Hypothalamus (tissue), 51 donors: Measurements from ENCODE around the gene RMDN2.
"Not testable (repeated sequence)": the region's sequence is repeated elsewhere in the genome, so short reads cannot be mapped to it uniquely, and the experiment has no call there.

Source experiments
- DNase-seq, 51 donors: peaks; one replicate each; lab custom pipeline; 2025; lab: John Stamatoyannopoulos, UW

RMDN2 gene

GRCh38 chr2:37926635-37927034, 1.5 kb downstream of the RMDN2 start:
- no peak for DNase-seq

DNA sequence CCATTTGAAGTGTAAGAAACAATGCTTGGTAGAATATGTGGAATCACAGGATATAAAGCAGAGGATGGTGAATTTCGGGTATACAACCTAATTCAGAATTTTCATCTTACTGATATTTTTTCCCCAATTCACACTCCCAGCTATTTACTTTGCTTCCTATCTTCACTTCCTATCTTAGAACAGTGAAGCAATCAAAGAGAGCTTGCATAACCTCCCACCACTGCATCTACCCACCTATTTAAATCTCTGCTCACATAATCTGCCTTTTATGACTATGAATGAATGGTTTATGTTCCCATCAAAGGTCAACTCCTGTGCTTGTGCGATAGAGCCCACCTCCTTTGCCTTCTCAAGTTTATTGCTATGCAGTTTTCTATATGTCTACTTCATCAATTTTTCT, 3.3 kb downstream of the RMDN2 start:
- no peak for DNase-seq

- not testable (repeated sequence) for DNase-seq
Measured at GRCh38 chr2:37930392-37930791, 5.3 kb downstream of the RMDN2 start.

DNA sequence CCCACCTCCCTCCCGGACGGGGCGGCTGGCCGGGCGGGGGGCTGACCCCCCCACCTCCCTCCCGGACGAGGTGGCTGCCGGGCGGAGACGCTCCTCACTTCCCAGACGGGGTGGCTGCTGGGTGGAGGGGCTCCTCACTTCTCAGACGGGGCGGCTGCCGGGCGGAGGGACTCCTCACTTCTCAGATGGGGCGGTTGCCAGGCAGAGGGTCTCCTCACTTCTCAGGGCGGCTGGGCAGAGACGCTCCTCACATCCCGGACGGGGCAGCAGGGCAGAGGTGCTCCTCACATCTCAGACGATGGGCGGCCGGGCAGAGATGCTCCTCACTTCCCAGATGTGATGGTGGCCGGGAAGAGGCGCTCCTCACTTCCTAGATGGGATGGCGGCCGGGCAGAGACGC, 7.8 kb downstream of the RMDN2 start:
- not testable (repeated sequence) for DNase-seq

GRCh38 chr2:37934591-37935513, 9.8 kb downstream of the RMDN2 start:
- no peak for DNase-seq

- DNase-seq = not testable (repeated sequence)
Measured at GRCh38 chr2:37937568-37937967, 12.5 kb downstream of the RMDN2 start.

DNA sequence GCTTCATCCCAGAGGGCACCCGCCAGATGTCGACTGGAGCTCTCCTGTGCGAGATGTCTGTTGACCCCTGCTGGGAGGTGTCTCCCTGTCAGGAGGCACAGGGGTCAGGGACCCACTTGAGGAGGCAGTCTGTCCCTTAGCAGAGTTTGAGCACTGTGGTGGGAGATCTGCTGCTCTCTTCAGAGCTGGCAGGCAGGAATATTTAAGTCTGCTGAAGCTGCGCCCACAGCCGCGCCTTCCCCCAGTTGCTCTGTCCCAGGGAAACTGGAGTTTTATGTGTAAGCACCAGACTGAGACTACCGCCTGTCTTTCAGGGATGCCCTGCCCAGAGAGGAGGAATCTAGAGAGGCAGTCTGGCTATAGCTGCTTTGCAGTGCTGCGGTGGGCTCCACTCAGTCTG, 16.2 kb downstream of the RMDN2 start:
- not testable (repeated sequence) for DNase-seq

DNA sequence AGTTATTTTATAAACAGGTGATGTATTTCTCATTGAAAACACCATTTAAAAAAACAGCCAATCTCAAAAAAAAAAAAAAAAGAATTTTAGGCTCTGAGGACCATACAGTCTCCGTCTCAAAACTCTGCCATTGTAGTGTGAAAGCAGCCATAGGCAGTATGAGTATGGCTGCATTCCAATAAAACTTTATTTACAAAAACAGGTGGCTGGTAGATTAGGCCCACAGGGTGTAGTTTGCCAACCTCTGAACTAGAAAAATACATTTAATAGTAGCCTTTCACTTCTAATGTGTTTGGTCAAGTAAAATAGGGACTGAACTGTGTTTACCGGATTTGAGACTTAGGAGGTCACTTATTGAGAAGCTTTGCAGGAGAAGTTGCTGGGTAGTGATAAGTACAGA, 19.2 kb downstream of the RMDN2 start:
- no peak for DNase-seq

DNA sequence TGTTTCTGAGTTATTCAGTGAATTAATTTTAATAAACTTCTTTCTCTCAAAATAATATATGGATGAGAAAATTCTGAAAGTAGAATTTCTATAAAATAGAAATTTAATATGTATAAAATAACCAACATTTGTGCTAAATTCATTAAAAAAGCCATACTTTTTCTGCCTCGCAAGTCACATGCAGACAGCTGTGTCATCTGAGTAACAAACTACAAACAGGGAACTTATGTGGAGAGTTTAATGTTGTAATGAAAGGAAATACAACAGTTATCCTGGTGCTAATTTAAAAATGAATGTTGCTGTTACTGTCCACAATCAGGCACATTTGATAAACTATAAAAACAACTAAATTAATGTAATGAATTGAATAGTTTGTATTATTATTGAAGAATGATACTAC, 22.2 kb downstream of the RMDN2 start:
- no peak for DNase-seq

- DNase-seq = not testable (repeated sequence)
Measured at GRCh38 chr2:37962018-37962739, 37.1 kb downstream of the RMDN2 start.

GRCh38 chr2:37962740-37963121, 37.6 kb downstream of the RMDN2 start:
- DNase-seq = not testable (repeated sequence)

DNA sequence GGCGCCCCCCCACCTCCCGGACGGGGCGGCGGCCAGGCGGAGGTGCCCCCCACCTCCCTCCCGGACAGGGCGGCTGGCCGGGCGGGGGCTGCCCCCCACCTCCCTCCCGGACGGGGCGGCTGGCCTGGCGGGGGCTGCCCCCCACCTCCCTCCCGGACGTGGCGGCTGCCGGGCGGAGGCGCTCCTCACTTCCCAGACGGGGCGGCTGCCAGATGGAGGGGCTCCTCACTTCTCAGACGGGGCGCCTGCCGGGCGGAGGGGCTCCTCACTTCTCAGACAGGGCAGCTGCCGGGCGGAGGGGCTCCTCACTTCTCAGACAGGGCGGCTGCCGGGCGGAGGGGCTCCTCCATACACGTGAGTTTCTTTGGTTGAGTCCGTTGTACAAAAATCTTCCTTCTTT, 38.8 kb downstream of the RMDN2 start:
- DNase-seq = not testable (repeated sequence)

GRCh38 chr2:37966326-37966725, 41.2 kb downstream of the RMDN2 start:
- DNase-seq = no peak

DNA sequence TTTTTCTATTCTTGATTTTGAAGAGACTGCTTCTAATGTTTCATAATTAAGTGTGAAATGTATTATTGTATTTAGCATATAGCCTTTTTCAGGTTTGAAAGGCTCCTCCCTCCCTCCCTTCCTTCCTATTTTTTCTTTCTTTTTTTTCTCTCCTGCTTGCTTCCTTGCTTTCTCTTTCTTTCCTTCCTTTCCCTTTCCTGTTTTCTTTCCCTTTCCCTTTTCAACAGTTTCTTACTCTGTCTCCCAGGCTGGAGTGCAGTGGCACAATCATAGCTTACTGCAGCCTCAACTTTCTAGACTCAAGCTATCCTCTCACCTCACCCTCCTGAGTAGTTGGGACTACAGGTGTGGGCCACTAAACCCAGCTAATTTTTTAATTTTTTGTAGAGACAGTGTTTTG, 44.6 kb downstream of the RMDN2 start:
- no peak for DNase-seq

DNA sequence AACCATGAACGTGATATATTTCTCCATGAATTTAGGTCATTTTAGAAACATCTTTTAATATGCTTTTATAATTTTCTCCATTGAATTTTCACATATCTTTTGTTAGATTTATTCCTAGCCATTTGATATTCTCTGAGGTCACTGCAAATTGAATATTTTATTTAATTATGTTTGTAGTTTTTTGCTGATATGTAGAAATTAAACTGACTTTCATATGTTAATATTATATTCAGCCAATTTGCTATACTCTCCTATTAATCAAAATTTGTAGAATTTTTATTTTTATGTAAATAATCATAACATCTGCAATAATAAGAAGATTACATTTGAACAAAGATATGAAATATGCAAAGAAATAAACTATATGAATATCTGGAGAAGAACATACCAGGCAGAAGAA, 46.9 kb downstream of the RMDN2 start:
- no peak for DNase-seq

DNA sequence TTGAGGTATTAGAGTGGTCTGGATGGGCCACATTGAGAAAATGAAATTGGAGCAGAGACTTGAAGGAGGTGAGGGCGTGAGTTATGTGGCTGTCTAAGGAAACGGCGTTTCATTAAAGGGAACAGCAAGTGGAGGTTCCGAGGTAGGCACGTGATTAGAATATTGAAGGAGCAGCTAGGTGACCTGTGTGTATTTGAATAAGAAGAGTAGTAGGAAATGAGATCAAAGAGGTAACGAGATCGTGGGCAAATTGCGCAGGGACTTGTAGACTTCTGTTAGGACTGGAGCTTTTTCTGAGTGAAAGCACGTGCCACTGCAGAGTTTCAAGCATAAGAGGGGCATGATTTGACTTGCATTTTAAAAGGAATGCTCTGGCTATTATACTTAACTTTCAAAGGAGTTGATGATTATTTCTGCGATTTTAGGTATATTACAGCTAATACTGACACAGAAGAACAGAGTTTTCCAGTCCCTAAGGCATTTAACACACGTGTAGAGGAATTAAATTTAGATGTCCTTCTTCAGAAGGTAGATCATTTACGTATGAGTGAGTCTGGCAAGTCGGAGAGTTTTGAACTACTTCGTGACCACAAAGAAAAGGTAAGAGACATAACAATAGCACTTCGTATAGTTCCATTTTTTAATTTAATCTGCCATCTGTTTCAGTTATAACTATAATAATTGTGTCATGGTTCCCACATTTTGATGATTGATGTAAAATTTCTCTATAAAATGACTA, 48.7 kb downstream of the RMDN2 start:
- no peak for DNase-seq

- DNase-seq = no peak
Measured at GRCh38 chr2:37975808-37976207, 50.7 kb downstream of the RMDN2 start.

DNA sequence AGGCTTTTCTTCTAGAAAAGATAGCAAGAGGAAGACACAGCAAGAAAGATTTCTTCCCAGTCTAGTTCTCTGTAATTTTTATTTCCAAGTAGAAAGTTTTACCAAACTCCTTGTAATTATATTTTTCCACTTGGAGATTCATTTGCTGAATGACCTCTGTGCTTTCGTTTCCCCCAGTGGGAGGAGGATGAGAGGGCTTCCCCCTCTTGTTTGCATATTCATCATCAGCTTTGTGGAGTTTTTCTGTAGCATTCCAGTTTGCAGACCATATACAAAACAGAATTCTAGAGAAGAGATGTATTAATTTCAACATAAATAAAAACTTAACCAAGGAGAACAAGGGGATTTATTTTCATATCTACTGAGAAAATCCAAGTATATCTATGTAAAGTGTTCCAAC, 51.3 kb downstream of the RMDN2 start:
- no peak for DNase-seq

GRCh38 chr2:37982147-37982582, 57.1 kb downstream of the RMDN2 start:
- DNase-seq = peak in 40 of 51 donors; percentile 1 to 61 (median 13)

DNA sequence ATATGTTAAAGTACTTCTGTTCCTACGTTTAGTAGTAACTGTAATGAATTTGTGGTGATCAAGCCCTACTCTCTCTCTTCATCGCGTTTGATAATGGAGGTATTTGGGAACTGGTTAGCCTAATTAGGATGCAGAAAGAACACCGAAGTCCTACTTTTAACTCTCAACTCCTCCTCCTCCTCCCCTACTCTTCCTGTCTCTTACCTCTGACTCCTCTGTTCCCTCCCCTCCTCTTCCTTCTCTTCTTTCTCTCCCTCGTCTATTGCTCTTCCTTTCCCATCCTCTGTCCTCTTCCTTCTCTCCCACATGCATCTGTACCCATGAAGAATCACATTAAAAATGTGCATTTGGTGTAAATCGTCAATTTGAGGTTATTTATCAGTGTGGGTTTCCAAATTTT, 57.8 kb downstream of the RMDN2 start:
- no peak for DNase-seq

- no peak for DNase-seq
Measured at GRCh38 chr2:37983719-37984118, 58.6 kb downstream of the RMDN2 start.
